Adrenal gland (tissue), 12 donors: ENCODE measurements around the gene MAP3K20. TPM values are rescaled to one million over a fixed set of nuclear protein-coding genes. Genes with fewer than 3 reads are reported as not detected.

Source experiments
- DNase-seq, 7 donors: peaks; one replicate each; pipeline ENCODE4 v3.0.0-alpha.2; 2019 to 2020
- H3K27ac ChIP-seq, 5 donors: fragments of 200-600 bp; sonication (generic) in 4 of 5; 1 replicate in 3 of 5; 2 replicates in 2 of 5; pipeline versions ENCODE4 v1.5.1 to v1.8.0; 2016 to 2020; ENCODE audit warnings: mild to moderate bottlenecking in 1 of 5
- H3K27me3 ChIP-seq: fragments of 200-600 bp; 2 replicates; pipeline ENCODE4 v1.8.0; 2021
- H3K36me3 ChIP-seq, 2 donors: fragments of 200-600 bp; replicated peaks in 1 of 2; 1 replicate in 1 of 2; 2 replicates in 1 of 2; pipeline versions ENCODE4 v1.5.1 to v1.8.0; 2018 to 2022
- H3K4me1 ChIP-seq, 2 donors: fragments of 200-600 bp; replicated peaks in 1 of 2; 1 replicate in 1 of 2; 2 replicates in 1 of 2; pipeline versions ENCODE4 v1.5.1 to v1.8.0; 2018 to 2021
- H3K4me3 ChIP-seq, 4 donors: fragments of 200-600 bp; sonication (generic) in 3 of 4; one replicate each; pipeline ENCODE4 v1.5.1; 2016 to 2018
- H3K9me3 ChIP-seq, 3 donors: fragments of 200-600 bp; sonication (generic) in 1 of 3; replicated peaks in 1 of 3; 1 replicate in 2 of 3; 2 replicates in 1 of 3; pipeline versions ENCODE4 v1.5.1 to v1.8.0; 2016 to 2021
- POLR2A ChIP-seq, 2 donors: fragments of 450-650 bp; IDR thresholded peaks; one replicate each; pipeline ENCODE4 v1.6.1; 2017; ENCODE audit warnings: antibody characterized with exemption in 2 of 2, mild to moderate bottlenecking in 2 of 2, moderate library complexity in 1 of 2
- WGBS, 4 donors: extraction: QIAGEN DNeasy Blood & Tissue Kit in 2 of 4; methylation state at CpG; one replicate each; pipeline versions ENCODE4 v1.1.5 to v1.1.7; 2013 to 2017; 5-methylcytosine and 5-hydroxymethylcytosine counted together
- intact Hi-C, 2 donors: fragments of 100-400 bp; cut with DNase I; formaldehyde crosslinking; loops; one replicate each; pipeline versions ENCODE4 v1.14.1 to v1.15.0; 2022 to 2023
- polyA plus RNA-seq, 3 donors: library from polyadenylated mRNA; stranded (reverse); fragments of 200-250 nt in 2 of 3; fragments of 350-450 nt in 1 of 3; fragmentation: Illumina TruSeq in 1 of 3; extraction: RNeasy Lipid Tissue Mini Kit (QIAGEN cat#74804) in 1 of 3; gene quantifications; one replicate each; pipeline ENCODE4 v1.2.3, GENCODE V29; 2013 to 2014
- total RNA-seq, 9 donors: library from RNA; depleted of rRNA in 4 of 9; stranded (reverse); fragments of >200 nt in 4 of 9; fragments of 120-200 nt in 1 of 9; fragmentation: NEBNext Ultra II Directional in 1 of 9; extraction: Animal tissue kit (Norgen Biotek cat#: 25700) in 1 of 9; gene quantifications; one replicate each; pipeline versions ENCODE4 v1.1.0 to v1.2.4, GENCODE V29; 2013 to 2023
- TF ChIP-seq, protein P1 (sequence below), 6 experiments: fragments of 450-650 bp in 4 of 6; fragments of 200-600 bp in 2 of 6; sonication (generic) in 1 of 6; IDR thresholded peaks; 1 replicate in 5 of 6; 2 replicates in 1 of 6; pipeline versions ENCODE4 v1.5.1 to v1.8.0; 2016 to 2021; ENCODE audit warnings: antibody characterized with exemption in 6 of 6, mild to moderate bottlenecking in 2 of 6, moderate library complexity in 1 of 6
- donor health status: healthy with polysubstance abuse.
- donor health status: Bipolar disorder and iron deficiency.
- donor health status: DM: yes; HTN: yes; CAD: no.
- donor health status: DM: no; HTN: no; CAD: no.
- donor health status: DM: no; HTN: no; CAD: no.
- donor health status: DM: yes; HTN: yes; CAD: no.

MAP3K20 gene
- total and polyA plus RNA-seq, 12 donors = 8.1 to 54.2 (median 25.4) TPM

DNA sequence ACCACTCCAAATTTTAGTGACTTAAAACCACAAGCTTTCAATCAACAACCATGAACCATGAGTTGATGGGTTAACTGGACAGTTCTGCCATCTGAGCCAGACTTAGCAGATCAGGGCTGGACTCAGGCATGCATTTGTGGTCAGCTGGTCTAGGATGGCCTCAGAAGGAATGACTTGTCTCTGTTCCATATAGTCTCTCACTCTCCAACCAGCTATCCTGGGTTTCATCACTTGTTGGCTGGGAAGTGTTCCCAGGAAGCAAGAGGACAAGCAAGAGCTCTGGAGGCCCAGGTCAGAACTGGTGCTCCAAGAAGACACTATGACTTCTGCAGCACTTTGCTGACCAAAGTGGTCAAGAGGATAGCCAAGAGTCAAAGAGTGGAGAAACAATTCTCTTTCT, 17.5 kb upstream of the MAP3K20 start:
- H3K27ac ChIP-seq = no peak overlapping the region
- H3K27me3 ChIP-seq = no peaks in the 10 kb centered on the region
- TF ChIP-seq POLR2A (IDR thresholded peaks at IDR 0.05) = no peak
- TF ChIP-seq, protein P1, sequence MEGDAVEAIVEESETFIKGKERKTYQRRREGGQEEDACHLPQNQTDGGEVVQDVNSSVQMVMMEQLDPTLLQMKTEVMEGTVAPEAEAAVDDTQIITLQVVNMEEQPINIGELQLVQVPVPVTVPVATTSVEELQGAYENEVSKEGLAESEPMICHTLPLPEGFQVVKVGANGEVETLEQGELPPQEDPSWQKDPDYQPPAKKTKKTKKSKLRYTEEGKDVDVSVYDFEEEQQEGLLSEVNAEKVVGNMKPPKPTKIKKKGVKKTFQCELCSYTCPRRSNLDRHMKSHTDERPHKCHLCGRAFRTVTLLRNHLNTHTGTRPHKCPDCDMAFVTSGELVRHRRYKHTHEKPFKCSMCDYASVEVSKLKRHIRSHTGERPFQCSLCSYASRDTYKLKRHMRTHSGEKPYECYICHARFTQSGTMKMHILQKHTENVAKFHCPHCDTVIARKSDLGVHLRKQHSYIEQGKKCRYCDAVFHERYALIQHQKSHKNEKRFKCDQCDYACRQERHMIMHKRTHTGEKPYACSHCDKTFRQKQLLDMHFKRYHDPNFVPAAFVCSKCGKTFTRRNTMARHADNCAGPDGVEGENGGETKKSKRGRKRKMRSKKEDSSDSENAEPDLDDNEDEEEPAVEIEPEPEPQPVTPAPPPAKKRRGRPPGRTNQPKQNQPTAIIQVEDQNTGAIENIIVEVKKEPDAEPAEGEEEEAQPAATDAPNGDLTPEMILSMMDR (IDR thresholded peaks at IDR 0.05) = no peak
- DNase-seq = no peak
- intact Hi-C loops = no loop called here
- H3K4me1 ChIP-seq = peaks cover 9 to 12% of the 10 kb centered on the region in 2 donors
- H3K36me3 ChIP-seq = no peaks in the 10 kb centered on the region
- H3K9me3 ChIP-seq = no peaks in the 10 kb centered on the region
- H3K4me3 ChIP-seq = no peak overlapping the region

DNA sequence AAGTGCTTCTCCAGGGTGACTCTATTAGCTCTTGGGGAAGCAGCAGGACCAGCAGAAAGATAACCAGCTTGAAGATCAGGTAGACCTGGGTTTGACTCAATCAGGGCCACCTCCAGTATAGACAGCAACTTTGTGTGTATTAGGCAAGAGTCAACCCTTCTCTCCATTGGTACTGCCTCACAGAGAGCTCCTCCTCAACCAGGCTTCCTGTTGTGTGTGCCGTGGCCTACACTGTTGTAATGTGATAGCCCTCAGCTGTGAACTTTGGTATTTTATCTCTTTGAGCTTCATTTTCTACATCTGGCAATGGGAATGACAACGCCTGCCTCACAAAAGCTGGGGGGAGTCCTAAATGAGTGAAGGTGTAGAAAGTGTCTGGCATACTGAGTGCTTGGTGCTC, 17.0 kb upstream of the MAP3K20 start:
- H3K27ac ChIP-seq = no peak overlapping the region
- no peaks in the 10 kb centered on the region for H3K27me3 ChIP-seq
- H3K9me3 ChIP-seq = no peaks in the 10 kb centered on the region
- 89 to 93% (median 92%) methylated on average over 2 of the region's 2 CpGs for WGBS, 4 donors
- no peak overlapping the region for H3K4me3 ChIP-seq
- no peaks in the 10 kb centered on the region for H3K36me3 ChIP-seq
- H3K4me1 ChIP-seq = peaks cover 9 to 12% of the 10 kb centered on the region in 2 donors
- intact Hi-C loops = no loop called here
- DNase-seq = no peak
- no peak for TF ChIP-seq POLR2A (IDR thresholded peaks at IDR 0.05)
- TF ChIP-seq, protein P1 (IDR thresholded peaks at IDR 0.05) = no peak

DNA sequence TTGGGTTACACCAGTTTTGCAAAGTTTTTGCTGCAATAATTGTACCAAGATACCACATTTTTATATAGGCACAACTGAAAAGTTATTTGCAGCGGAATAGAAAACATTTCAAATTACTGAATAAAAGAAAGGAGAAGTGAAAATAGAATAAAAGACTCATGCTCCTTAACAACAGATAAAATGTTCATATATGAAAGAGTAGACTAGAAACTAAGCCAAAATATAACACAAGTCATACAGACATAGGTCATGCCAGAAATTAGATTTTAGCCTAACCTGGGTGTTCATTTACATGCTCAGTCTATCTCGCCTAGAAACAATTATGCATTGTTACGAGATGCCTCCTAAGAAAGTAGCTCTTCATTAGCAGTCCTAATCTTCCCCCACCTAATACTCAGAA, 16.4 kb upstream of the MAP3K20 start:
- H3K27me3 ChIP-seq = no peaks in the 10 kb centered on the region
- DNase-seq = no peak
- H3K27ac ChIP-seq = peak overlapping the region in 1 of 5 donors; percentile 49
- TF ChIP-seq POLR2A (IDR thresholded peaks at IDR 0.05) = no peak
- TF ChIP-seq, protein P1 (IDR thresholded peaks at IDR 0.05) = no peak
- intact Hi-C loops = no loop called here
- H3K4me1 ChIP-seq = peaks cover 9 to 12% of the 10 kb centered on the region in 2 donors
- WGBS, 4 donors = 89 to 96% (median 90%) methylated on average over 3 of the region's 3 CpGs
- no peaks in the 10 kb centered on the region for H3K36me3 ChIP-seq
- no peaks in the 10 kb centered on the region for H3K9me3 ChIP-seq
- no peak overlapping the region for H3K4me3 ChIP-seq

DNA sequence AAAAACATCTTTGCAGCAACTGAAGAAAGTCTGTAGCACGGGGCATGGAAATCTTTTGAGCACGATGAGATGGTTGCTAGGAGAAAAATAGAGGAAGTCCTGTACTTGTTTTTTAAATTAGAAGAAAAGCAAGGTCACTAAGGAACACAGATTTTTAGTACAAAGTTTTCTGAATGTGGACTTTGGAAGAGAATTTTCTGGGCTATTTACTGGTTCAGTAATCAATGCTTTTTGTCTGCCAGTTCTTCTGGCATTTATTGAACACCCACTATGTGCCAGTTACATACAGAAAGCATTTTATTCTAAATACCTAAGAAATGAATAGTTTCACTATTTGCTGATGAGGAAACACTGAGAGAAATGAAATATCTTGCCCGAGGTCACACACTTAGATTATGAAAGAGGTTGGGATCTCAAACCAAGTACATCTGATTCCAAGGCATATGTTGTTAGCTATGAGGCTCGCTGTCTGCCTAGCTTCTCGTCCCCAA, 15.6 kb upstream of the MAP3K20 start:
- TF ChIP-seq, protein P1 (IDR thresholded peaks at IDR 0.05) = no peak
- no peak for TF ChIP-seq POLR2A (IDR thresholded peaks at IDR 0.05)
- Histone ChIP-seq H3K27ac (peak overlapping the region in 3 of 5 donors; percentile 41 to 57 (median 49)), H3K9me3 (no peaks in the 10 kb centered on the region), H3K4me3 (peak overlapping the region in 1 of 4 donors; percentile 22), H3K4me1 (peaks cover 9 to 12% of the 10 kb centered on the region in 2 donors), H3K27me3 (no peaks in the 10 kb centered on the region), H3K36me3 (no peaks in the 10 kb centered on the region)
- WGBS, 4 donors = 14 to 24% (median 22%) methylated on average over 5 of the region's 5 CpGs
- intact Hi-C loops = no loop called here
- DNase-seq = peak in 1 of 7 donors; percentile 33
